ENCODE data around the gene TSPAN18.
"Not testable (repeated sequence)": the region's sequence is repeated elsewhere in the genome, so short reads cannot be mapped to it uniquely, and the experiment has no call there.

Gene TSPAN18

GRCh38 chr11:44863231-44863630 lies 136.5 kb downstream of the TSPAN18 start:
- no peak for DNase-seq (ENCODE audit: extremely low read depth in 1 of 2, low read depth in 1 of 2)

- DNase-seq (ENCODE audit: extremely low read depth in 1 of 2, low read depth in 1 of 2), result no peak
These were observed 139.1 kb downstream of the TSPAN18 start for GRCh38 chr11:44865866-44866272.

- no peak for DNase-seq (ENCODE audit: extremely low read depth in 1 of 2, low read depth in 1 of 2)
These were observed 139.5 kb downstream of the TSPAN18 start for GRCh38 chr11:44866286-44866685.

GRCh38 chr11:44868021-44868420 lies 141.3 kb downstream of the TSPAN18 start:
- DNase-seq (ENCODE audit: extremely low read depth in 1 of 2, low read depth in 1 of 2), result no peak

- no peak for DNase-seq (ENCODE audit: extremely low read depth in 1 of 2, low read depth in 1 of 2)
These were observed 142.0 kb downstream of the TSPAN18 start for GRCh38 chr11:44868455-44869421.

- DNase-seq (ENCODE audit: extremely low read depth in 1 of 2, low read depth in 1 of 2), result no peak
These were observed 143.4 kb downstream of the TSPAN18 start for GRCh38 chr11:44870181-44870580.

- DNase-seq (ENCODE audit: extremely low read depth in 1 of 2, low read depth in 1 of 2), result no peak
These were observed 143.9 kb downstream of the TSPAN18 start for GRCh38 chr11:44870615-44871176.

GRCh38 chr11:44871682-44872081 lies 144.9 kb downstream of the TSPAN18 start:
- not testable (repeated sequence) for DNase-seq (ENCODE audit: extremely low read depth in 1 of 2, low read depth in 1 of 2)

GRCh38 chr11:44872556-44872955 lies 145.8 kb downstream of the TSPAN18 start:
- DNase-seq (ENCODE audit: extremely low read depth in 1 of 2, low read depth in 1 of 2), result no peak

- no peak for DNase-seq (ENCODE audit: extremely low read depth in 1 of 2, low read depth in 1 of 2)
These were observed 146.8 kb downstream of the TSPAN18 start for GRCh38 chr11:44873537-44873936.

- no peak for DNase-seq (ENCODE audit: extremely low read depth in 1 of 2, low read depth in 1 of 2)
These were observed 147.5 kb downstream of the TSPAN18 start for GRCh38 chr11:44874284-44874683.

- DNase-seq (ENCODE audit: extremely low read depth in 1 of 2, low read depth in 1 of 2), result no peak
These were observed 148.3 kb downstream of the TSPAN18 start for GRCh38 chr11:44875037-44875436.

GRCh38 chr11:44876194-44876723 lies 149.5 kb downstream of the TSPAN18 start:
- DNase-seq (ENCODE audit: extremely low read depth in 1 of 2, low read depth in 1 of 2), result no peak

GRCh38 chr11:44876906-44877305 lies 150.1 kb downstream of the TSPAN18 start:
- DNase-seq (ENCODE audit: extremely low read depth in 1 of 2, low read depth in 1 of 2), result no peak

GRCh38 chr11:44877571-44878497 lies 151.1 kb downstream of the TSPAN18 start:
- DNase-seq (ENCODE audit: extremely low read depth in 1 of 2, low read depth in 1 of 2), result no peak

- no peak for DNase-seq (ENCODE audit: extremely low read depth in 1 of 2, low read depth in 1 of 2)
These were observed 151.9 kb downstream of the TSPAN18 start for GRCh38 chr11:44878711-44879110.

- no peak for DNase-seq (ENCODE audit: extremely low read depth in 1 of 2, low read depth in 1 of 2)
These were observed 152.7 kb downstream of the TSPAN18 start for GRCh38 chr11:44879432-44879831.

- DNase-seq (ENCODE audit: extremely low read depth in 1 of 2, low read depth in 1 of 2), result no peak
These were observed 153.7 kb downstream of the TSPAN18 start for GRCh38 chr11:44880511-44880910.

- no peak for DNase-seq (ENCODE audit: extremely low read depth in 1 of 2, low read depth in 1 of 2)
These were observed 154.2 kb downstream of the TSPAN18 start for GRCh38 chr11:44880953-44881352.

- no peak for DNase-seq (ENCODE audit: extremely low read depth in 1 of 2, low read depth in 1 of 2)
These were observed 156.5 kb downstream of the TSPAN18 start for GRCh38 chr11:44883277-44883676.

GRCh38 chr11:44884056-44884455 lies 157.3 kb downstream of the TSPAN18 start:
- no peak for DNase-seq (ENCODE audit: extremely low read depth in 1 of 2, low read depth in 1 of 2)
